GM12878 (cell line): ENCODE results near the gene COG4. TPM values are rescaled to one million over a fixed set of nuclear protein-coding genes. Genes with fewer than 3 reads are reported as not detected.

Source experiments
- CEBPZ ChIP-seq: fragments of 150-350 bp; IDR thresholded peaks from 2 replicates; pipeline ENCODE4 v1.6.1; 2016; ENCODE audit warnings: low read depth, low read length
- HCFC1 ChIP-seq: fragments of 150-350 bp; IDR thresholded peaks from 2 replicates; pipeline ENCODE4 v1.6.1; 2014; ENCODE audit warnings: low read length
- IKZF2 ChIP-seq, 2 experiments: fragments of 450-650 bp; IDR thresholded peaks; 2 replicates each; pipeline ENCODE4 v1.6.1; 2017; ENCODE audit warnings: mild to moderate bottlenecking in 2 of 2, moderate library complexity in 2 of 2
- IRF4 ChIP-seq: IDR thresholded peaks from 2 replicates; pipeline ENCODE4 v1.6.1; 2011; ENCODE audit warnings: low read depth, low read length
- KLF5 ChIP-seq: fragments of 450-650 bp; IDR thresholded peaks from 2 replicates; pipeline ENCODE4 v1.6.1; 2014; ENCODE audit warnings: mild to moderate bottlenecking; ENCODE audit not compliant: partially characterized antibody
- MYC ChIP-seq: IDR thresholded peaks from 2 replicates; pipeline ENCODE4 v1.6.1; 2011; ENCODE audit warnings: mild to moderate bottlenecking, low read length, moderate library complexity, inconsistent platforms; ENCODE audit not compliant: insufficient read depth, insufficient replicate concordance, insufficient read length, severe bottlenecking
- NFXL1 ChIP-seq: fragments of 450-650 bp; IDR thresholded peaks from 2 replicates; pipeline ENCODE4 v1.6.1; 2017; ENCODE audit warnings: antibody characterized with exemption, mild to moderate bottlenecking, borderline replicate concordance
- POLR2AphosphoS5 ChIP-seq: IDR thresholded peaks from 2 replicates; pipeline ENCODE4 v1.6.1; 2011; ENCODE audit warnings: mild to moderate bottlenecking, low read length, inconsistent platforms
- POU2F2 ChIP-seq: IDR thresholded peaks from 3 replicates; pipeline ENCODE4 v1.6.1; 2011; ENCODE audit warnings: low read depth, mild to moderate bottlenecking, low read length, borderline replicate concordance
- RAD51 ChIP-seq: fragments of 450-650 bp; IDR thresholded peaks from 2 replicates; pipeline ENCODE4 v1.6.1; 2016; ENCODE audit warnings: moderate library complexity, mild to moderate bottlenecking, inconsistent platforms
- RBBP5 ChIP-seq: fragments of 200-600 bp; sonication (generic); conservative IDR thresholded peaks from 2 replicates; pipeline ENCODE4 v1.6.1; 2016
- ZBTB11 ChIP-seq: fragments of 450-650 bp; formaldehyde crosslinking; IDR thresholded peaks from 2 replicates; pipeline ENCODE4 v1.5.0; 2022; ENCODE audit warnings: mild to moderate bottlenecking, missing genetic modification characterization
- ZZZ3 ChIP-seq: IDR thresholded peaks from 2 replicates; pipeline ENCODE4 v1.6.1; 2011; ENCODE audit warnings: low read depth; ENCODE audit not compliant: control insufficient read depth, insufficient read length
- polyA plus RNA-seq, 11 experiments: library from polyadenylated mRNA; depleted of rRNA in 4 of 11; unstranded in 6 of 11; stranded (reverse) in 5 of 11; fragments of >200 nt; fragmentation: Nextera tagmentation in 4 of 11; fragmentation: Illumina TruSeq in 1 of 11; extraction: Ambion mirVana in 4 of 11; extraction: Trizol in 1 of 11; gene quantifications; 1 replicate in 1 of 11; 2 replicates in 10 of 11; pipeline versions ENCODE4 v1.2.1 to v1.2.3, GENCODE V29; 2011 to 2016; ENCODE audit warnings: inconsistent platforms in 2 of 11, missing spikeins in 2 of 11, low read depth in 1 of 11
- total RNA-seq, 4 experiments: library from RNA; depleted of rRNA in 3 of 4; stranded (reverse); fragments of >200 nt in 3 of 4; fragmentation: Illumina TruSeq in 1 of 4; extraction: Trizol in 1 of 4; gene quantifications; 2 replicates each; pipeline versions ENCODE4 v1.2.1 to v1.2.3, GENCODE V29; 2013 to 2021
- TF ChIP-seq, protein P1 (sequence below), 3 experiments: IDR thresholded peaks in 2 of 3; conservative IDR thresholded peaks in 1 of 3; 2 replicates each; pipeline ENCODE4 v1.5.1; 2011; ENCODE audit warnings: low read depth in 3 of 3, low read length in 3 of 3, mild to moderate bottlenecking in 3 of 3, control low read depth in 2 of 3, moderate library complexity in 2 of 3, inconsistent platforms in 1 of 3, mixed read lengths in 1 of 3; ENCODE audit not compliant: control insufficient read depth in 2 of 3, insufficient read depth in 1 of 3; ENCODE audit errors: extremely low read depth in 1 of 3
- TF ChIP-seq, protein P2 (sequence below): fragments of 450-650 bp; IDR thresholded peaks from 2 replicates; pipeline ENCODE4 v1.6.1; 2017; ENCODE audit warnings: antibody characterized with exemption, mild to moderate bottlenecking, moderate library complexity

Gene COG4
- total and polyA plus RNA-seq, 10 of the 15 experiments (the other 5 are each of a cell fraction or from before 2014, with no cell fraction given) = 7.0 to 57.7 (median 33.0) TPM

DNA sequence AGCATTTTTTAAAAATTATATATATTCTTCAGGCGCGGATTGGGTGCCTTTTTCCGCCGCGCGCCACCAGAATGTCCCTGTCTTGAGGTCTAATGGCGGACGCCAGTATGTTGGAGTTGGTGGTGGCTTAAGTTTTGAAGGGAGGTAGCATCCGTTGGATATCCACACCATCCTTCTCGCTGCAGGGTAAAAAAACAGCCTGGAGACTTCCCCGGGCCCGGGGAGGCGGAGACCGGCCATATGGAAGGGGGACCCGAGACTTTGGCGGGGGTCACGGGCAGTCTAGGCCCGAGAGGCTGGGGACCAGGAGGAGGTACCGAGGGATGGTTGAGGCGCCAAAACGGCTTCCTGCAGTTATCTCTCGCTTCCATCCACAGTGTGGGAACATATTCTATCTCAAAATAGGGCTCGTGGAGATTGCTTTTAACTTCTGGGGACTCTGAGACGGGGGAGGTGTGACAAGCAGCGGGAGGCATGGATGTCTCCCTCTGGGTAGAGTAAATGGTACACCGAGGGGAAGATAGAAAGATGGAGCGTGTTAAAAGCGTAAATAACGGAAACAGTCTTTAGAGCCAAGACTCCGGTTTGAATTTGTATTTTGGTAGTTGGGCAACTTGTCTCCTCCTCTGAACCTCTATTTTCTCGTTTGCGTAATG is 517 bp upstream of the COG4 start, which contains the start of gene SF3B3 (continued):
- TF ChIP-seq HCFC1 = peak; percentile 22; the same call in 1 of the 2 replicates
- TF ChIP-seq KLF5 = no peak
- TF ChIP-seq NFXL1 = no peak
- TF ChIP-seq CEBPZ = no peak
- peak; percentile 39 for TF ChIP-seq ZZZ3
- TF ChIP-seq RAD51 = no peak
- TF ChIP-seq, protein P1, sequence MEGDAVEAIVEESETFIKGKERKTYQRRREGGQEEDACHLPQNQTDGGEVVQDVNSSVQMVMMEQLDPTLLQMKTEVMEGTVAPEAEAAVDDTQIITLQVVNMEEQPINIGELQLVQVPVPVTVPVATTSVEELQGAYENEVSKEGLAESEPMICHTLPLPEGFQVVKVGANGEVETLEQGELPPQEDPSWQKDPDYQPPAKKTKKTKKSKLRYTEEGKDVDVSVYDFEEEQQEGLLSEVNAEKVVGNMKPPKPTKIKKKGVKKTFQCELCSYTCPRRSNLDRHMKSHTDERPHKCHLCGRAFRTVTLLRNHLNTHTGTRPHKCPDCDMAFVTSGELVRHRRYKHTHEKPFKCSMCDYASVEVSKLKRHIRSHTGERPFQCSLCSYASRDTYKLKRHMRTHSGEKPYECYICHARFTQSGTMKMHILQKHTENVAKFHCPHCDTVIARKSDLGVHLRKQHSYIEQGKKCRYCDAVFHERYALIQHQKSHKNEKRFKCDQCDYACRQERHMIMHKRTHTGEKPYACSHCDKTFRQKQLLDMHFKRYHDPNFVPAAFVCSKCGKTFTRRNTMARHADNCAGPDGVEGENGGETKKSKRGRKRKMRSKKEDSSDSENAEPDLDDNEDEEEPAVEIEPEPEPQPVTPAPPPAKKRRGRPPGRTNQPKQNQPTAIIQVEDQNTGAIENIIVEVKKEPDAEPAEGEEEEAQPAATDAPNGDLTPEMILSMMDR (IDR thresholded peaks at IDR 0.05 in 2 of 3, conservative IDR thresholded peaks at IDR 0.05 in 1 of 3; ENCODE audit: control insufficient read depth in 2 of 3, extremely low read depth in 1 of 3, insufficient read depth in 1 of 3, low read depth in 3 of 3, low read length in 3 of 3) = no peak
- TF ChIP-seq IRF4 = 0 out of 2 replicates have a peak, but pooled peaks have one; percentile 22
- peak; percentile 97; the same call in 1 of the 2 replicates for TF ChIP-seq RBBP5
- peak; percentile 79; the same call in 2 of the 3 replicates for TF ChIP-seq POU2F2
- TF ChIP-seq ZBTB11 (CRISPR knock-in tag) = no peak
- TF ChIP-seq MYC = peak; percentile 99
- TF ChIP-seq, protein P2, sequence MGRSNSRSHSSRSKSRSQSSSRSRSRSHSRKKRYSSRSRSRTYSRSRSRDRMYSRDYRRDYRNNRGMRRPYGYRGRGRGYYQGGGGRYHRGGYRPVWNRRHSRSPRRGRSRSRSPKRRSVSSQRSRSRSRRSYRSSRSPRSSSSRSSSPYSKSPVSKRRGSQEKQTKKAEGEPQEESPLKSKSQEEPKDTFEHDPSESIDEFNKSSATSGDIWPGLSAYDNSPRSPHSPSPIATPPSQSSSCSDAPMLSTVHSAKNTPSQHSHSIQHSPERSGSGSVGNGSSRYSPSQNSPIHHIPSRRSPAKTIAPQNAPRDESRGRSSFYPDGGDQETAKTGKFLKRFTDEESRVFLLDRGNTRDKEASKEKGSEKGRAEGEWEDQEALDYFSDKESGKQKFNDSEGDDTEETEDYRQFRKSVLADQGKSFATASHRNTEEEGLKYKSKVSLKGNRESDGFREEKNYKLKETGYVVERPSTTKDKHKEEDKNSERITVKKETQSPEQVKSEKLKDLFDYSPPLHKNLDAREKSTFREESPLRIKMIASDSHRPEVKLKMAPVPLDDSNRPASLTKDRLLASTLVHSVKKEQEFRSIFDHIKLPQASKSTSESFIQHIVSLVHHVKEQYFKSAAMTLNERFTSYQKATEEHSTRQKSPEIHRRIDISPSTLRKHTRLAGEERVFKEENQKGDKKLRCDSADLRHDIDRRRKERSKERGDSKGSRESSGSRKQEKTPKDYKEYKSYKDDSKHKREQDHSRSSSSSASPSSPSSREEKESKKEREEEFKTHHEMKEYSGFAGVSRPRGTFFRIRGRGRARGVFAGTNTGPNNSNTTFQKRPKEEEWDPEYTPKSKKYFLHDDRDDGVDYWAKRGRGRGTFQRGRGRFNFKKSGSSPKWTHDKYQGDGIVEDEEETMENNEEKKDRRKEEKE = 0 out of 2 replicates have a peak, but pooled peaks have one; percentile 26
- no peak; a peak in 1 of 4 replicates for TF ChIP-seq IKZF2 (IDR thresholded peaks at IDR 0.05)
- peak; percentile 97 for TF ChIP-seq POLR2AphosphoS5
